ENCODE measurements around the gene ITPR1. TPM values are rescaled to one million over a fixed set of nuclear protein-coding genes. Genes with fewer than 3 reads are reported as not detected.

ITPR1 gene
- total RNA-seq, 1 donor from 2014 or later = 121 TPM

DNA sequence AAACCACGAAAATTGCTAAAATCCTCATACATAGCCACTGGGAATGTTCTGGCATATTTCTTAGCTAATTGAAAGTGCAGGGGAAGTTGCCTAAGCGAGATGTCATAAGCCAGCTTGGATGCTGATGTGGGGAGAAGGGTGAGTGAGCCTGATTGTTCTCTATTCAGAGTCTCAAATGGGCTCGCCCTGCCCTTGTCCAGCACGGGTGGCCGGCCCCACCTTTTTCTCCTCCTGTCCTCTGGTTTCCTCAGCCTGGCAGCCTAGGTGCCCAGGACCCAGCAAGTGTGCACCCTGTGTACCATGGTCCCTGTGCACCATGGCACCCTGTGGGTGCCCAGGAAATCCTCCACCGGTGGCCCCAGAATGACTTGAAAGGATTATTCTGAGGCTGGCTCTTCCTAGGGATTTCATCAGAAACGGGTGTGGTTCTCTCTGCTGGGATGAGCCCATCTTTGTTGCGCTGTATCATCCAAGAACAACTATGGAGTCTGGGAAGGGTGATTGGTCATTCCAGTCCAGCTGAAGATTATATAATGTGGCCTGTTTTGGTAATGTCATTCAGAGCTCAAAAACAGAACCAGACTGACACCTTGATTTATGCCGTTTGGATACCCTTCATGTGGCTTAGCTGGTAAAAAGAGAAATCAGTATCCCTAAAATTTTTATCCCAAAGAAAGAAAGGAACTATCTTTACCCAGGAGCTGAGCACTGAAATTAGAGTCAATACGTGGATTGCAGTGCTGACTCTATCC lies 335.3 kb downstream of the ITPR1 start:
- intact Hi-C loops (cut with DNase I) = loop anchor here (5.0 kb wide), 1 partner anchor 106 kb away; no protein-coding TSS in a partner anchor
- no peak overlapping the region for H3K4me3 ChIP-seq
- H3K36me3 ChIP-seq = peaks cover under 1 to 11% of the 10 kb centered on the region in 2 donors
- DNase-seq (ENCODE audit: low spot score in 2 of 2) = peak in 1 of 2 donors; percentile 71
- peak overlapping the region; percentile 74 to 81 for H3K27ac ChIP-seq
- peaks cover 11 to 40% of the 10 kb centered on the region in 2 donors for H3K4me1 ChIP-seq
- H3K27me3 ChIP-seq = no peaks in the 10 kb centered on the region
- TF ChIP-seq, protein P1, sequence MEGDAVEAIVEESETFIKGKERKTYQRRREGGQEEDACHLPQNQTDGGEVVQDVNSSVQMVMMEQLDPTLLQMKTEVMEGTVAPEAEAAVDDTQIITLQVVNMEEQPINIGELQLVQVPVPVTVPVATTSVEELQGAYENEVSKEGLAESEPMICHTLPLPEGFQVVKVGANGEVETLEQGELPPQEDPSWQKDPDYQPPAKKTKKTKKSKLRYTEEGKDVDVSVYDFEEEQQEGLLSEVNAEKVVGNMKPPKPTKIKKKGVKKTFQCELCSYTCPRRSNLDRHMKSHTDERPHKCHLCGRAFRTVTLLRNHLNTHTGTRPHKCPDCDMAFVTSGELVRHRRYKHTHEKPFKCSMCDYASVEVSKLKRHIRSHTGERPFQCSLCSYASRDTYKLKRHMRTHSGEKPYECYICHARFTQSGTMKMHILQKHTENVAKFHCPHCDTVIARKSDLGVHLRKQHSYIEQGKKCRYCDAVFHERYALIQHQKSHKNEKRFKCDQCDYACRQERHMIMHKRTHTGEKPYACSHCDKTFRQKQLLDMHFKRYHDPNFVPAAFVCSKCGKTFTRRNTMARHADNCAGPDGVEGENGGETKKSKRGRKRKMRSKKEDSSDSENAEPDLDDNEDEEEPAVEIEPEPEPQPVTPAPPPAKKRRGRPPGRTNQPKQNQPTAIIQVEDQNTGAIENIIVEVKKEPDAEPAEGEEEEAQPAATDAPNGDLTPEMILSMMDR (IDR thresholded peaks at IDR 0.05) = no peak
- H3K9me3 ChIP-seq = no peaks in the 10 kb centered on the region

DNA sequence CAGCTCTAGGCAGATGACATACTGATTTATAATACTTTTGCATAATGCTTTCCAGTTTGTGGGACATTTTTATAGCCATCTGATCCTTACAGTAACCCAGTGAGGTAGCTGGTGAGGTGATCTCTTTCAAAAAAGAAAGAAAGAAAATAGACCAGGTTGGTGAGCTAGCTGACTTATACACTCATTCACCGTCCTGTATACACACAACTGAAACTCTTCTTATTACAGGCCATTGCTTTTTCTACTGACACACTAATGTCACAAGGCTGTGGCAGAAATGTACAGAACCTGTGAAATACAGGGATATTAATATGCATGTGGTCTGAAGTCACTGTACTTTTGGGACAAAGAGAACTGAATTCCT lies 335.9 kb downstream of the ITPR1 start:
- Histone ChIP-seq H3K9me3 (no peaks in the 10 kb centered on the region), H3K27me3 (no peaks in the 10 kb centered on the region), H3K27ac (peak overlapping the region; percentile 11 to 74), H3K4me1 (peaks cover 11 to 40% of the 10 kb centered on the region in 2 donors), H3K36me3 (peaks cover 6 to 9% of the 10 kb centered on the region in 2 donors), H3K4me3 (no peak overlapping the region)
- intact Hi-C loops (cut with DNase I) = loop anchor here (5.0 kb wide), 1 partner anchor 107 kb away; no protein-coding TSS in a partner anchor
- TF ChIP-seq, protein P1 (IDR thresholded peaks at IDR 0.05) = no peak
- DNase-seq (ENCODE audit: low spot score in 2 of 2) = no peak

DNA sequence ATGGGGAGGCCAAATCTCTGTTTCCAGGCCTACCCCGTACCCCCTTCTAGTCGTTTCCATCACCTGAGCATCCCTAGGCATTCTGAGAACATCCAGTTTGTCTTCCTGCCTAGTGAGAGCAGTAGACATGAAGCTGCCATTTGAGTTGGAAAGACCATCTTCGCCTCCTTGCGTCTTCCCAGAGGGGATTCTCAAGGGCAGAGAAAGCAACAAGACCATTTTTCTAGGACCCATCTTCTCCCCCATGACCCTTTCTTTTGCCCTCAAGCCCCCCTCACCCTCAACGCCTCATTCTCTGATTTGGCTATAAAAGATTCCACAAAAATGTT lies 337.4 kb downstream of the ITPR1 start:
- intact Hi-C loops (cut with DNase I) = no loop called here
- Histone ChIP-seq H3K27me3 (no peaks in the 10 kb centered on the region), H3K4me1 (peaks cover 11 to 32% of the 10 kb centered on the region in 2 donors), H3K9me3 (no peaks in the 10 kb centered on the region), H3K4me3 (no peak overlapping the region), H3K36me3 (peaks cover 6 to 9% of the 10 kb centered on the region in 2 donors), H3K27ac (peak overlapping the region; percentile 77 to 80)
- DNase-seq (ENCODE audit: low spot score in 2 of 2) = no peak
- TF ChIP-seq, protein P1 (IDR thresholded peaks at IDR 0.05) = no peak

DNA sequence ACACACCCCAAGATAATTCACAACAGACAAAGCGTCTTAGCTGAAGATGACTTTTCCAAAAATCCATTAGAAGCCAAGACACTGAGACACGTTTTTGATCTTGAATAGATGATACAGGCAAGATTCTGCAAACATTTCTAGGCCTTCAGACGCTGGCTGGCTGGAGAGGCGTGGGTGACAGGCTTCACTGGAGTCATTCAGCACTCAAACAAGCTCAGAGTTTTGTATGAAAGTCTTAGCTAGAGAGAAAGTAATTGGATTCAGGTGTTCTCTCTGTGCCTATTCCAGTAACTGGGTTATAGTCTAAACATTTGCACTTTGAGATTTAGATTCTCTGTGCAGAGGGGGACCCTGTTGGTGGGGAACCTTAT lies 338.4 kb downstream of the ITPR1 start:
- Histone ChIP-seq H3K4me3 (no peak overlapping the region), H3K9me3 (no peaks in the 10 kb centered on the region), H3K27me3 (no peaks in the 10 kb centered on the region), H3K27ac (peak overlapping the region; percentile 77 to 80), H3K4me1 (peaks cover 11 to 21% of the 10 kb centered on the region in 2 donors), H3K36me3 (peaks cover 6 to 10% of the 10 kb centered on the region in 2 donors)
- intact Hi-C loops (cut with DNase I) = no loop called here
- DNase-seq (ENCODE audit: low spot score in 2 of 2) = no peak
- TF ChIP-seq, protein P1 (IDR thresholded peaks at IDR 0.05) = no peak

DNA sequence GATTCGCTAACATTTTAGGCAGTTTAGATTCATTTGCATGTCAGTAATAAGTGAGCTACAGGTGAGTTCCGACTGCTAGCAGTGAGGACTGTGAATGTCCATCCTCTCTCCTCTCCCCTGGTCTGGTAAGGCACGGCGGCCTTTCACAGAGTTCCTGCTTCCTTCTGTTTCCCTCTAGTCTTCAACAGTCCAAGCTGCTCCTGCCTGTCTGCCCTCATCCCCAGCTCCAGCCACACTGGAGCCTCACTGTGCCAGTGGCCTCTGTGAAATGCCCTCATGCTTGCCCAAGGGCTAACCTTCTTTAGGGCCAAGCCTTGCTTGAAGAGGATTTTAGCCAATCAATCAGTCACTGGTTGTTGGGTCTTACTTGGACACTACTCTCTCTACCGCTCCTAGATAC lies 340.3 kb downstream of the ITPR1 start:
- TF ChIP-seq, protein P1 (IDR thresholded peaks at IDR 0.05) = no peak
- Histone ChIP-seq H3K27ac (no peak overlapping the region), H3K4me3 (no peak overlapping the region), H3K9me3 (no peaks in the 10 kb centered on the region), H3K36me3 (peaks cover 8 to 24% of the 10 kb centered on the region in 2 donors), H3K27me3 (no peaks in the 10 kb centered on the region), H3K4me1 (peaks cover 11 to 14% of the 10 kb centered on the region in 2 donors)
- intact Hi-C loops (cut with DNase I) = no loop called here
- no peak for DNase-seq (ENCODE audit: low spot score in 2 of 2)
